ENCODE measurements around the gene DNAH11. TPM values are rescaled to one million over a fixed set of nuclear protein-coding genes. Genes with fewer than 3 reads are reported as not detected.

The DNAH11 gene
- total and polyA plus RNA-seq, 2 of the 13 experiments (the other 11 are each of a cell fraction or from before 2014, with no cell fraction given), result not detected

DNA sequence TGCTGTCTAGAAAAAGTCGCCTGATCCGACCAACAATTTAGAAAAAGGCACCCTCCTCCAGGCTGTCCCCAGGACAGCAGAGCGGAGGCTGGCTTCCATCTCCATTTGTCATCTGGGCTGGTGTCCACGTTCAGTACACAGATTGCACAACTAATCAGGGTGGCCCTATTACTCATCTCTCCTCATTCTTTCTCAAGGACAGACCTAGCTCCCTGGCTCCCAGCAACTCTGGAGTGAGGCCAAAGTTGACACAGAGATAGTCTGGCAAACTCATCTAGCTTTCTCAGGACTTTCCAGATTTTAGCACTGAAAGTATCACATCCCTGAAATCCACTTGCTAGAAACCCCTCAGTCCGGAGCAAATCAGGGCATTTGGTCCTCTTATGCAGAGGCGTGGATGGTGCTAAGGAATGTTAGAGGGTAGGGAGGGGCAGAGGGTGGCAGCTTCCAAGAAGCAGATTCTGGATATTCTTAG, 75.1 kb downstream of the DNAH11 start (continued):
- TF ChIP-seq, protein P1, sequence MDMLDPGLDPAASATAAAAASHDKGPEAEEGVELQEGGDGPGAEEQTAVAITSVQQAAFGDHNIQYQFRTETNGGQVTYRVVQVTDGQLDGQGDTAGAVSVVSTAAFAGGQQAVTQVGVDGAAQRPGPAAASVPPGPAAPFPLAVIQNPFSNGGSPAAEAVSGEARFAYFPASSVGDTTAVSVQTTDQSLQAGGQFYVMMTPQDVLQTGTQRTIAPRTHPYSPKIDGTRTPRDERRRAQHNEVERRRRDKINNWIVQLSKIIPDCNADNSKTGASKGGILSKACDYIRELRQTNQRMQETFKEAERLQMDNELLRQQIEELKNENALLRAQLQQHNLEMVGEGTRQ (IDR thresholded peaks at IDR 0.05; ENCODE audit: low read depth, low read length), result no peak
- TF ChIP-seq, protein P1 (CRISPR knock-in tag; IDR thresholded peaks at IDR 0.05; ENCODE audit: borderline replicate concordance), result no peak
- TF ChIP-seq AHDC1 (CRISPR knock-in tag; IDR thresholded peaks at IDR 0.05; ENCODE audit: borderline replicate concordance), result peak; percentile 56; the same call in 1 of the 2 replicates
- TF ChIP-seq MLXIP (CRISPR knock-in tag; IDR thresholded peaks at IDR 0.05; ENCODE audit: borderline replicate concordance), result no peak
- TF ChIP-seq HMGA1 (CRISPR knock-in tag; conservative IDR thresholded peaks at IDR 0.05), result no peak
- TF ChIP-seq SP2 (CRISPR knock-in tag; IDR thresholded peaks at IDR 0.05), result no peak
- TF ChIP-seq ZNF24 (IDR thresholded peaks at IDR 0.05), result no peak
- no peak for TF ChIP-seq ZNF362 (CRISPR knock-in tag; IDR thresholded peaks at IDR 0.05; ENCODE audit: borderline replicate concordance)
- TF ChIP-seq AKNA (CRISPR knock-in tag; IDR thresholded peaks at IDR 0.05; ENCODE audit: borderline replicate concordance), result no peak
- no peak for TF ChIP-seq PBX2 (CRISPR knock-in tag; IDR thresholded peaks at IDR 0.05)

Data from HepG2 (cell line).